GM13976 (cell line): Measurements from ENCODE around the gene PPFIA2.
"Not testable (repeated sequence)": the region's sequence is repeated elsewhere in the genome, so short reads cannot be mapped to it uniquely, and the experiment has no call there.

ENCODE experiments used
- DNase-seq: peaks from one replicate; pipeline ENCODE4 v3.0.0; 2012; ENCODE audit warnings: low spot score
- CTCF ChIP-seq: IDR thresholded peaks from 2 replicates; pipeline ENCODE4 v1.5.1; 2012; ENCODE audit warnings: borderline replicate concordance, mild to moderate bottlenecking; ENCODE audit not compliant: insufficient read depth; ENCODE audit errors: extremely low read depth, missing control alignments, control extremely low read depth
- in situ Hi-C: fragments of 300-500 bp; cut with MboI; formaldehyde crosslinking; loops from one replicate; pipeline ENCODE4 v1.12.0; 2022; ENCODE audit warnings: low sequenced_read_pairs, mixed read lengths, inconsistent platforms; ENCODE audit not compliant: unreplicated experiment

The PPFIA2 gene

GRCh38 chr12:81683881-81684280 lies 75.3 kb downstream of the PPFIA2 start:
- TF ChIP-seq CTCF = no peak
- DNase-seq = no peak
- in situ Hi-C loops = no loop called here

- no peak for TF ChIP-seq CTCF
- DNase-seq = no peak
- in situ Hi-C loops = no loop called here
Measured at GRCh38 chr12:81679614-81680013, 79.5 kb downstream of the PPFIA2 start.

GRCh38 chr12:81670759-81671158 lies 88.4 kb downstream of the PPFIA2 start:
- no peak for TF ChIP-seq CTCF
- no peak for DNase-seq
- in situ Hi-C loops = no loop called here

GRCh38 chr12:81668475-81668874 lies 90.7 kb downstream of the PPFIA2 start:
- DNase-seq = no peak
- in situ Hi-C loops = no loop called here
- TF ChIP-seq CTCF = no peak

- DNase-seq, in situ Hi-C loops: not testable (repeated sequence)
Measured at GRCh38 chr12:81659310-81659709, 99.8 kb downstream of the PPFIA2 start.

GRCh38 chr12:81644503-81644902 lies 114.6 kb downstream of the PPFIA2 start:
- in situ Hi-C loops = loop anchor here (25.0 kb wide), 1 partner anchor 693 kb away; no protein-coding TSS in a partner anchor
- no peak for TF ChIP-seq CTCF

GRCh38 chr12:81639196-81639595 lies 120.0 kb downstream of the PPFIA2 start:
- TF ChIP-seq CTCF = no peak
- no peak for DNase-seq
- in situ Hi-C loops = loop anchor here (25.0 kb wide), 1 partner anchor 698 kb away; no protein-coding TSS in a partner anchor

More at GRCh38 chr12:81644503-81644902, 114.6 kb downstream of the PPFIA2 start:
- DNase-seq = peak; percentile 43
